Rectal smooth muscle tissue (tissue), 1 donor: ENCODE results near the gene GTF2IRD1.

Experiments used
- H3K27ac ChIP-seq: one replicate; pipeline ENCODE4 v1.7.0; 2013; ENCODE audit warnings: low read depth, low read length, inconsistent platforms
- H3K27me3 ChIP-seq: one replicate; pipeline ENCODE4 v1.7.0; 2013; ENCODE audit warnings: low read length; ENCODE audit not compliant: control insufficient read depth, insufficient read depth
- H3K36me3 ChIP-seq: one replicate; pipeline ENCODE4 v1.7.0; 2013; ENCODE audit warnings: low read length; ENCODE audit not compliant: control insufficient read depth, insufficient read depth
- H3K4me1 ChIP-seq: one replicate; pipeline ENCODE4 v1.7.0; 2013; ENCODE audit warnings: low read length; ENCODE audit not compliant: control insufficient read depth, insufficient read depth
- H3K4me3 ChIP-seq: one replicate; pipeline ENCODE4 v1.7.0; 2013; ENCODE audit warnings: low read length
- H3K9ac ChIP-seq: one replicate; pipeline ENCODE4 v1.7.0; 2013; ENCODE audit warnings: low read length

The GTF2IRD1 gene

GRCh38 chr7:74461970-74462706 is 8.4 kb downstream of the GTF2IRD1 start:
- peaks cover 4% of the 10 kb centered on the region for H3K4me1 ChIP-seq
- H3K27me3 ChIP-seq = no peaks in the 10 kb centered on the region
- no peak overlapping the region for H3K4me3 ChIP-seq
- no peak overlapping the region for H3K9ac ChIP-seq
- H3K36me3 ChIP-seq = no peaks in the 10 kb centered on the region
- no peak overlapping the region for H3K27ac ChIP-seq

GRCh38 chr7:74462707-74463100 is 9.0 kb downstream of the GTF2IRD1 start:
- Histone ChIP-seq H3K4me3 (no peak overlapping the region), H3K36me3 (no peaks in the 10 kb centered on the region), H3K9ac (no peak overlapping the region), H3K27me3 (no peaks in the 10 kb centered on the region), H3K27ac (no peak overlapping the region), H3K4me1 (peaks cover 4% of the 10 kb centered on the region)

GRCh38 chr7:74464931-74465886 is 11.5 kb downstream of the GTF2IRD1 start:
- H3K4me3 ChIP-seq = no peak overlapping the region
- peak overlapping the region; percentile 72 for H3K27ac ChIP-seq
- H3K9ac ChIP-seq = no peak overlapping the region
- H3K36me3 ChIP-seq = no peaks in the 10 kb centered on the region
- no peaks in the 10 kb centered on the region for H3K27me3 ChIP-seq
- peaks cover 4% of the 10 kb centered on the region for H3K4me1 ChIP-seq

GRCh38 chr7:74466196-74466813 is 12.6 kb downstream of the GTF2IRD1 start:
- peak overlapping the region; percentile 72 for H3K27ac ChIP-seq
- H3K9ac ChIP-seq = peak overlapping the region; percentile 10
- H3K4me3 ChIP-seq = no peak overlapping the region
- no peaks in the 10 kb centered on the region for H3K36me3 ChIP-seq
- no peaks in the 10 kb centered on the region for H3K27me3 ChIP-seq
- peaks cover 4% of the 10 kb centered on the region for H3K4me1 ChIP-seq

- H3K4me1 ChIP-seq = peaks cover 4% of the 10 kb centered on the region
- no peak overlapping the region for H3K4me3 ChIP-seq
- H3K36me3 ChIP-seq = no peaks in the 10 kb centered on the region
- no peak overlapping the region for H3K27ac ChIP-seq
- no peaks in the 10 kb centered on the region for H3K27me3 ChIP-seq
- no peak overlapping the region for H3K9ac ChIP-seq
Observed at GRCh38 chr7:74467876-74468275, 14.2 kb downstream of the GTF2IRD1 start.

GRCh38 chr7:74470504-74470903 is 16.8 kb downstream of the GTF2IRD1 start:
- H3K36me3 ChIP-seq = no peaks in the 10 kb centered on the region
- no peak overlapping the region for H3K4me3 ChIP-seq
- no peak overlapping the region for H3K9ac ChIP-seq
- no peaks in the 10 kb centered on the region for H3K27me3 ChIP-seq
- H3K4me1 ChIP-seq = peaks cover 4% of the 10 kb centered on the region
- no peak overlapping the region for H3K27ac ChIP-seq

GRCh38 chr7:74473116-74473515 is 19.4 kb downstream of the GTF2IRD1 start:
- no peak overlapping the region for H3K27ac ChIP-seq
- H3K36me3 ChIP-seq = no peaks in the 10 kb centered on the region
- H3K9ac ChIP-seq = no peak overlapping the region
- H3K4me3 ChIP-seq = no peak overlapping the region
- H3K4me1 ChIP-seq = peaks cover 7% of the 10 kb centered on the region
- H3K27me3 ChIP-seq = no peaks in the 10 kb centered on the region

GRCh38 chr7:74474271-74474865 is 20.7 kb downstream of the GTF2IRD1 start:
- no peak overlapping the region for H3K4me3 ChIP-seq
- H3K9ac ChIP-seq = no peak overlapping the region
- H3K4me1 ChIP-seq = peaks cover 17% of the 10 kb centered on the region
- H3K36me3 ChIP-seq = no peaks in the 10 kb centered on the region
- H3K27me3 ChIP-seq = no peaks in the 10 kb centered on the region
- no peak overlapping the region for H3K27ac ChIP-seq

GRCh38 chr7:74475243-74475986 is 21.7 kb downstream of the GTF2IRD1 start:
- Histone ChIP-seq H3K36me3 (no peaks in the 10 kb centered on the region), H3K9ac (no peak overlapping the region), H3K27me3 (no peaks in the 10 kb centered on the region), H3K4me1 (peaks cover 24% of the 10 kb centered on the region), H3K27ac (no peak overlapping the region), H3K4me3 (no peak overlapping the region)

- Histone ChIP-seq H3K4me1 (peaks cover 29% of the 10 kb centered on the region), H3K9ac (no peak overlapping the region), H3K27ac (no peak overlapping the region)
Observed at GRCh38 chr7:74475987-74476350, 22.3 kb downstream of the GTF2IRD1 start.

GRCh38 chr7:74476626-74477025 is 22.9 kb downstream of the GTF2IRD1 start:
- Histone ChIP-seq H3K9ac (no peak overlapping the region), H3K4me3 (no peak overlapping the region), H3K36me3 (no peaks in the 10 kb centered on the region), H3K27ac (peak overlapping the region; percentile 99), H3K27me3 (no peaks in the 10 kb centered on the region), H3K4me1 (peaks cover 33% of the 10 kb centered on the region)

More at GRCh38 chr7:74475987-74476350, 22.3 kb downstream of the GTF2IRD1 start:
- Histone ChIP-seq H3K4me3 (no peak overlapping the region), H3K36me3 (no peaks in the 10 kb centered on the region), H3K27me3 (no peaks in the 10 kb centered on the region)
